ENCODE results near the gene EBF4.

EBF4 gene

GRCh38 chr20:2734899-2735298 lies 42.3 kb downstream of the EBF4 start:
- no peaks in the 10 kb centered on the region for H3K36me3 ChIP-seq (ENCODE audit: control insufficient read depth, insufficient read depth, low read length)
- no peaks in the 10 kb centered on the region for H3K27me3 ChIP-seq (ENCODE audit: control insufficient read depth, insufficient read depth, low read length)
- H3K27ac ChIP-seq (ENCODE audit: low read depth, low read length), result no peak overlapping the region
- peaks cover 15% of the 10 kb centered on the region for H3K9me3 ChIP-seq (ENCODE audit: control insufficient read depth, insufficient read depth, low read depth, low read length)
- H3K4me1 ChIP-seq (ENCODE audit: control insufficient read depth, insufficient read depth, low read length), result peaks cover 13% of the 10 kb centered on the region
- no peak overlapping the region for H3K4me3 ChIP-seq (ENCODE audit: low read depth, low read length)
- H3K9ac ChIP-seq (ENCODE audit: low read length), result no peak overlapping the region

- H3K9ac ChIP-seq (ENCODE audit: low read length), result no peak overlapping the region
- H3K4me3 ChIP-seq (ENCODE audit: low read depth, low read length), result no peak overlapping the region
- peaks cover 13% of the 10 kb centered on the region for H3K4me1 ChIP-seq (ENCODE audit: control insufficient read depth, insufficient read depth, low read length)
- H3K27ac ChIP-seq (ENCODE audit: low read depth, low read length), result no peak overlapping the region
- H3K9me3 ChIP-seq (ENCODE audit: control insufficient read depth, insufficient read depth, low read depth, low read length), result peaks cover 15% of the 10 kb centered on the region
- no peaks in the 10 kb centered on the region for H3K36me3 ChIP-seq (ENCODE audit: control insufficient read depth, insufficient read depth, low read length)
- H3K27me3 ChIP-seq (ENCODE audit: control insufficient read depth, insufficient read depth, low read length), result peaks cover 6% of the 10 kb centered on the region
Observed at GRCh38 chr20:2736441-2736840, 43.9 kb downstream of the EBF4 start.

- no peak overlapping the region for H3K27ac ChIP-seq (ENCODE audit: low read depth, low read length)
- H3K27me3 ChIP-seq (ENCODE audit: control insufficient read depth, insufficient read depth, low read length), result peaks cover 26% of the 10 kb centered on the region
- peaks cover 5% of the 10 kb centered on the region for H3K9me3 ChIP-seq (ENCODE audit: control insufficient read depth, insufficient read depth, low read depth, low read length)
- peaks cover 16% of the 10 kb centered on the region for H3K4me1 ChIP-seq (ENCODE audit: control insufficient read depth, insufficient read depth, low read length)
- no peak overlapping the region for H3K9ac ChIP-seq (ENCODE audit: low read length)
- no peak overlapping the region for H3K4me3 ChIP-seq (ENCODE audit: low read depth, low read length)
- no peaks in the 10 kb centered on the region for H3K36me3 ChIP-seq (ENCODE audit: control insufficient read depth, insufficient read depth, low read length)
Observed at GRCh38 chr20:2738331-2739041, 45.9 kb downstream of the EBF4 start.

- Histone ChIP-seq H3K9me3 (ENCODE audit: control insufficient read depth, insufficient read depth, low read depth, low read length) (peaks cover 5% of the 10 kb centered on the region), H3K27ac (ENCODE audit: low read depth, low read length) (no peak overlapping the region), H3K9ac (ENCODE audit: low read length) (no peak overlapping the region), H3K4me1 (ENCODE audit: control insufficient read depth, insufficient read depth, low read length) (peaks cover 16% of the 10 kb centered on the region), H3K36me3 (ENCODE audit: control insufficient read depth, insufficient read depth, low read length) (no peaks in the 10 kb centered on the region), H3K4me3 (ENCODE audit: low read depth, low read length) (no peak overlapping the region), H3K27me3 (ENCODE audit: control insufficient read depth, insufficient read depth, low read length) (peaks cover 29% of the 10 kb centered on the region)
Observed at GRCh38 chr20:2739042-2739398, 46.4 kb downstream of the EBF4 start.

GRCh38 chr20:2740702-2741101 lies 48.1 kb downstream of the EBF4 start:
- Histone ChIP-seq H3K4me3 (ENCODE audit: low read depth, low read length) (no peak overlapping the region), H3K4me1 (ENCODE audit: control insufficient read depth, insufficient read depth, low read length) (peaks cover 21% of the 10 kb centered on the region), H3K27me3 (ENCODE audit: control insufficient read depth, insufficient read depth, low read length) (peaks cover 42% of the 10 kb centered on the region), H3K36me3 (ENCODE audit: control insufficient read depth, insufficient read depth, low read length) (no peaks in the 10 kb centered on the region), H3K9ac (ENCODE audit: low read length) (no peak overlapping the region), H3K9me3 (ENCODE audit: control insufficient read depth, insufficient read depth, low read depth, low read length) (no peaks in the 10 kb centered on the region), H3K27ac (ENCODE audit: low read depth, low read length) (no peak overlapping the region)

GRCh38 chr20:2741463-2741862 lies 48.9 kb downstream of the EBF4 start:
- H3K4me3 ChIP-seq (ENCODE audit: low read depth, low read length), result no peak overlapping the region
- no peaks in the 10 kb centered on the region for H3K9me3 ChIP-seq (ENCODE audit: control insufficient read depth, insufficient read depth, low read depth, low read length)
- no peak overlapping the region for H3K9ac ChIP-seq (ENCODE audit: low read length)
- H3K27ac ChIP-seq (ENCODE audit: low read depth, low read length), result no peak overlapping the region
- H3K4me1 ChIP-seq (ENCODE audit: control insufficient read depth, insufficient read depth, low read length), result peaks cover 21% of the 10 kb centered on the region
- no peaks in the 10 kb centered on the region for H3K36me3 ChIP-seq (ENCODE audit: control insufficient read depth, insufficient read depth, low read length)
- peaks cover 50% of the 10 kb centered on the region for H3K27me3 ChIP-seq (ENCODE audit: control insufficient read depth, insufficient read depth, low read length)

- no peak overlapping the region for H3K9ac ChIP-seq (ENCODE audit: low read length)
- H3K27ac ChIP-seq (ENCODE audit: low read depth, low read length), result no peak overlapping the region
- peaks cover 21% of the 10 kb centered on the region for H3K4me1 ChIP-seq (ENCODE audit: control insufficient read depth, insufficient read depth, low read length)
- H3K27me3 ChIP-seq (ENCODE audit: control insufficient read depth, insufficient read depth, low read length), result peaks cover 54% of the 10 kb centered on the region
- H3K9me3 ChIP-seq (ENCODE audit: control insufficient read depth, insufficient read depth, low read depth, low read length), result no peaks in the 10 kb centered on the region
- no peaks in the 10 kb centered on the region for H3K36me3 ChIP-seq (ENCODE audit: control insufficient read depth, insufficient read depth, low read length)
- H3K4me3 ChIP-seq (ENCODE audit: low read depth, low read length), result no peak overlapping the region
Observed at GRCh38 chr20:2741881-2742280, 49.3 kb downstream of the EBF4 start.

GRCh38 chr20:2742431-2742830 lies 49.9 kb downstream of the EBF4 start:
- no peak overlapping the region for H3K27ac ChIP-seq (ENCODE audit: low read depth, low read length)
- H3K9me3 ChIP-seq (ENCODE audit: control insufficient read depth, insufficient read depth, low read depth, low read length), result no peaks in the 10 kb centered on the region
- no peak overlapping the region for H3K4me3 ChIP-seq (ENCODE audit: low read depth, low read length)
- peaks cover 21% of the 10 kb centered on the region for H3K4me1 ChIP-seq (ENCODE audit: control insufficient read depth, insufficient read depth, low read length)
- no peaks in the 10 kb centered on the region for H3K36me3 ChIP-seq (ENCODE audit: control insufficient read depth, insufficient read depth, low read length)
- H3K27me3 ChIP-seq (ENCODE audit: control insufficient read depth, insufficient read depth, low read length), result peaks cover 59% of the 10 kb centered on the region
- H3K9ac ChIP-seq (ENCODE audit: low read length), result no peak overlapping the region

- H3K36me3 ChIP-seq (ENCODE audit: control insufficient read depth, insufficient read depth, low read length), result no peaks in the 10 kb centered on the region
- H3K27me3 ChIP-seq (ENCODE audit: control insufficient read depth, insufficient read depth, low read length), result peaks cover 65% of the 10 kb centered on the region
- H3K27ac ChIP-seq (ENCODE audit: low read depth, low read length), result no peak overlapping the region
- H3K9me3 ChIP-seq (ENCODE audit: control insufficient read depth, insufficient read depth, low read depth, low read length), result no peaks in the 10 kb centered on the region
- no peak overlapping the region for H3K9ac ChIP-seq (ENCODE audit: low read length)
- peaks cover 22% of the 10 kb centered on the region for H3K4me1 ChIP-seq (ENCODE audit: control insufficient read depth, insufficient read depth, low read length)
- no peak overlapping the region for H3K4me3 ChIP-seq (ENCODE audit: low read depth, low read length)
Observed at GRCh38 chr20:2742934-2743559, 50.5 kb downstream of the EBF4 start.

- no peaks in the 10 kb centered on the region for H3K36me3 ChIP-seq (ENCODE audit: control insufficient read depth, insufficient read depth, low read length)
- H3K27ac ChIP-seq (ENCODE audit: low read depth, low read length), result no peak overlapping the region
- no peaks in the 10 kb centered on the region for H3K9me3 ChIP-seq (ENCODE audit: control insufficient read depth, insufficient read depth, low read depth, low read length)
- peaks cover 88% of the 10 kb centered on the region for H3K27me3 ChIP-seq (ENCODE audit: control insufficient read depth, insufficient read depth, low read length)
- peaks cover 27% of the 10 kb centered on the region for H3K4me1 ChIP-seq (ENCODE audit: control insufficient read depth, insufficient read depth, low read length)
- H3K4me3 ChIP-seq (ENCODE audit: low read depth, low read length), result no peak overlapping the region
- H3K9ac ChIP-seq (ENCODE audit: low read length), result no peak overlapping the region
Observed at GRCh38 chr20:2745060-2745910, 52.7 kb downstream of the EBF4 start.

All from HUES6 (cell line).